WTC11 (cell line): ENCODE data around the gene USF2. TPM values are rescaled to one million over a fixed set of nuclear protein-coding genes. Genes with fewer than 3 reads are reported as not detected.
A peak's percentile ranks its signal among the peaks of the same experiment; 100 is the strongest.

Source experiments
- ATAC-seq: fragments of 200-7000 bp; cut with Tn5 transposase; 2 replicates; pipeline ENCODE4 v1.10.0; 2021; ENCODE audit warnings: mild to moderate bottlenecking, moderate library complexity
- CTCF ChIA-PET: fragments of 300-600 bp; sonication (Branson Sonifier 250); formaldehyde crosslinking; loops from one replicate; lab custom pipeline; 2021; ENCODE audit warnings: antibody characterized with exemption; lab: Charles Lee
- POLR2A ChIA-PET: fragments of 350-600 bp; sonication (Branson Sonifier 250); formaldehyde crosslinking; loops from one replicate; lab custom pipeline; 2021; ENCODE audit warnings: antibody characterized with exemption; lab: Charles Lee
- DNase-seq: peaks from one replicate; pipeline ENCODE4 v3.0.0; 2021; ENCODE audit warnings: low spot score
- H3K27ac Mint-ChIP-seq: 2 replicates; pipeline ENCODE4 v1.8.0; 2021; ENCODE audit warnings: mixed read lengths
- H3K27me3 Mint-ChIP-seq: 2 replicates; pipeline ENCODE4 v1.8.0; 2021; ENCODE audit warnings: low read depth, mild to moderate bottlenecking, moderate library complexity, mixed read lengths
- H3K36me3 Mint-ChIP-seq: 2 replicates; pipeline ENCODE4 v1.8.0; 2021; ENCODE audit warnings: mixed read lengths
- H3K4me1 Mint-ChIP-seq: 2 replicates; pipeline ENCODE4 v1.8.0; 2022; ENCODE audit warnings: mixed read lengths
- H3K4me3 Mint-ChIP-seq: 2 replicates; pipeline ENCODE4 v1.8.0; 2021; ENCODE audit warnings: mild to moderate bottlenecking, moderate library complexity, mixed read lengths
- H3K9me3 Mint-ChIP-seq: 2 replicates; pipeline ENCODE4 v1.8.0; 2021; ENCODE audit warnings: mixed read lengths
- ELF4 ChIP-seq: sonication (generic); formaldehyde crosslinking; IDR thresholded peaks from 2 replicates; pipeline ENCODE4 v1.8.1; 2022; ENCODE audit warnings: low read depth, mild to moderate bottlenecking, moderate library complexity, missing genetic modification reagents
- FOXJ3 ChIP-seq: sonication (generic); formaldehyde crosslinking; IDR thresholded peaks from 2 replicates; pipeline ENCODE4 v1.9.0; 2021; ENCODE audit warnings: missing genetic modification reagents, mild to moderate bottlenecking, borderline replicate concordance
- MYBL2 ChIP-seq: sonication (generic); formaldehyde crosslinking; IDR thresholded peaks from 2 replicates; pipeline ENCODE4 v1.8.1; 2023; ENCODE audit warnings: mild to moderate bottlenecking, moderate library complexity, missing genetic modification reagents
- PRRX2 ChIP-seq: fragments of 250-450 bp; sonication (Bioruptor Pico); IDR thresholded peaks from 2 replicates; pipeline ENCODE4 v1.8.0; 2021; ENCODE audit warnings: mild to moderate bottlenecking
- RORB ChIP-seq: fragments of 250-450 bp; sonication (Bioruptor Pico); IDR thresholded peaks from 2 replicates; pipeline ENCODE4 v1.9.0; 2021; ENCODE audit warnings: mild to moderate bottlenecking
- SMAD3 ChIP-seq: sonication (generic); formaldehyde crosslinking; IDR thresholded peaks from 2 replicates; pipeline ENCODE4 v1.8.0; 2022; ENCODE audit warnings: missing genetic modification reagents, mild to moderate bottlenecking, borderline replicate concordance
- TEAD4 ChIP-seq: sonication (generic); formaldehyde crosslinking; IDR thresholded peaks from 2 replicates; pipeline ENCODE4 v1.8.0; 2022; ENCODE audit warnings: mild to moderate bottlenecking, missing genetic modification reagents
- ZNF121 ChIP-seq: sonication (generic); formaldehyde crosslinking; IDR thresholded peaks from 2 replicates; pipeline ENCODE4 v1.8.0; 2023; ENCODE audit warnings: missing genetic modification reagents
- ZNF219 ChIP-seq: sonication (generic); formaldehyde crosslinking; IDR thresholded peaks from 2 replicates; pipeline ENCODE4 v1.8.0; 2023; ENCODE audit warnings: missing genetic modification reagents, mild to moderate bottlenecking, borderline replicate concordance
- ZNF317 ChIP-seq: sonication (generic); formaldehyde crosslinking; IDR thresholded peaks from 2 replicates; pipeline ENCODE4 v1.8.1; 2023; ENCODE audit warnings: low read depth, mild to moderate bottlenecking, moderate library complexity, missing genetic modification reagents, borderline replicate concordance
- ZNF416 ChIP-seq: fragments of 250-450 bp; sonication (Bioruptor Pico); IDR thresholded peaks from 2 replicates; pipeline ENCODE4 v1.9.0; 2021; ENCODE audit warnings: mild to moderate bottlenecking, inconsistent platforms
- ZNF423 ChIP-seq: fragments of 250-450 bp; sonication (Bioruptor Pico); IDR thresholded peaks from 2 replicates; pipeline ENCODE4 v2.1.2; 2022; ENCODE audit warnings: mild to moderate bottlenecking, moderate library complexity
- total RNA-seq: library from RNA; stranded (reverse); gene quantifications from 3 replicates; pipeline ENCODE4 v1.2.3, GENCODE V29; 2021
- TF ChIP-seq, protein P1 (sequence below): sonication (generic); formaldehyde crosslinking; IDR thresholded peaks from 2 replicates; pipeline ENCODE4 v1.8.1; 2023; ENCODE audit warnings: mild to moderate bottlenecking, missing genetic modification reagents, moderate library complexity
- TF ChIP-seq, protein P2 (sequence below): fragments of 250-450 bp; sonication (Bioruptor Pico); IDR thresholded peaks from 2 replicates; pipeline ENCODE4 v1.8.0; 2021; ENCODE audit warnings: mild to moderate bottlenecking
- TF ChIP-seq, protein P3 (sequence below): fragments of 250-450 bp; sonication (Bioruptor Pico); IDR thresholded peaks from 2 replicates; pipeline ENCODE4 v1.9.0; 2021; ENCODE audit warnings: mild to moderate bottlenecking, borderline replicate concordance
- TF ChIP-seq, protein P4 (sequence below): fragments of 250-450 bp; sonication (Bioruptor Pico); IDR thresholded peaks from 2 replicates; pipeline ENCODE4 v1.9.0; 2021; ENCODE audit warnings: mild to moderate bottlenecking
- TF ChIP-seq, protein P5 (sequence below): fragments of 250-450 bp; sonication (Bioruptor Pico); IDR thresholded peaks from 2 replicates; pipeline ENCODE4 v1.9.0; 2021; ENCODE audit warnings: mild to moderate bottlenecking
- TF ChIP-seq, protein P6 (sequence below): sonication (generic); formaldehyde crosslinking; IDR thresholded peaks from 2 replicates; pipeline ENCODE4 v1.8.0; 2022; ENCODE audit warnings: mild to moderate bottlenecking, missing genetic modification reagents

USF2 gene
- total RNA-seq, 1 experiment from 2014 or later: 109 TPM

DNA sequence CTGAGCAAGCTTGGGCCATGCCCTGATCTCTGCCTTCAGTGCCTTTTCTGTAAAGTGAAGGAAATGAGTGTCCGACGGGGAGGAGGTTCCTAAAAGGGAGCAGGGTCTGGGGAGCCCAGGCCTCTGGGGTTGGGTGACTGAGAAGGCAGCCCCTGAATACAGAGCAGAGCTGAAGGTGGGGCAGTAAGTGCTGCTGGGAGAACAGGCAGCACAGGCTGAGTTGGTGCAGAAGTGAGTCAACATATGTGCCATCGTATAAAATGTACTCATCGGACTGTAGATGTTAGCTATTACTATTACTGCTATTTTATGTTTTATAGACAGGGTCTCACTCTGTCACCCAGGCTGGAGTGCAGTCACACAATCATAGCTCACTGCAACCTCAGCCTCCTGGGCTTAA is 12.5 kb downstream of the USF2 start:
- DNase-seq (no peak), ATAC-seq (no peak)
- H3K9me3 Mint-ChIP-seq: no peaks in the 10 kb centered on the region
- H3K4me3 Mint-ChIP-seq: no peak overlapping the region
- POLR2A ChIA-PET: interaction anchor here (0.6 kb wide), 1 partner anchor 47 kb away, joined by 10 read pairs; no protein-coding TSS in a partner anchor
- CTCF ChIA-PET: interaction anchor here (0.5 to 1.2 kb wide), 3 partner anchors 12 to 122 kb away, joined by 3 to 4 read pairs (median 4); no protein-coding TSS in a partner anchor
- TF ChIP-seq ZNF423 (CRISPR knock-in tag) (no peak), ZNF416 (CRISPR knock-in tag) (no peak)
- TF ChIP-seq, protein P1, sequence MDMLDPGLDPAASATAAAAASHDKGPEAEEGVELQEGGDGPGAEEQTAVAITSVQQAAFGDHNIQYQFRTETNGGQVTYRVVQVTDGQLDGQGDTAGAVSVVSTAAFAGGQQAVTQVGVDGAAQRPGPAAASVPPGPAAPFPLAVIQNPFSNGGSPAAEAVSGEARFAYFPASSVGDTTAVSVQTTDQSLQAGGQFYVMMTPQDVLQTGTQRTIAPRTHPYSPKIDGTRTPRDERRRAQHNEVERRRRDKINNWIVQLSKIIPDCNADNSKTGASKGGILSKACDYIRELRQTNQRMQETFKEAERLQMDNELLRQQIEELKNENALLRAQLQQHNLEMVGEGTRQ (CRISPR knock-in tag): no peak
- TF ChIP-seq, protein P2, sequence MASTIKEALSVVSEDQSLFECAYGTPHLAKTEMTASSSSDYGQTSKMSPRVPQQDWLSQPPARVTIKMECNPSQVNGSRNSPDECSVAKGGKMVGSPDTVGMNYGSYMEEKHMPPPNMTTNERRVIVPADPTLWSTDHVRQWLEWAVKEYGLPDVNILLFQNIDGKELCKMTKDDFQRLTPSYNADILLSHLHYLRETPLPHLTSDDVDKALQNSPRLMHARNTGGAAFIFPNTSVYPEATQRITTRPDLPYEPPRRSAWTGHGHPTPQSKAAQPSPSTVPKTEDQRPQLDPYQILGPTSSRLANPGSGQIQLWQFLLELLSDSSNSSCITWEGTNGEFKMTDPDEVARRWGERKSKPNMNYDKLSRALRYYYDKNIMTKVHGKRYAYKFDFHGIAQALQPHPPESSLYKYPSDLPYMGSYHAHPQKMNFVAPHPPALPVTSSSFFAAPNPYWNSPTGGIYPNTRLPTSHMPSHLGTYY (CRISPR knock-in tag): no peak
- TF ChIP-seq, all 79 proteins: peak for 0
- peak overlapping the region; percentile 82; the same call in 1 of the 2 replicates for H3K27ac Mint-ChIP-seq
- H3K36me3 Mint-ChIP-seq: peaks cover 7% of the 10 kb centered on the region
- no peaks in the 10 kb centered on the region; the same call in none of the 2 replicates for H3K27me3 Mint-ChIP-seq
- H3K4me1 Mint-ChIP-seq: peaks cover 11% of the 10 kb centered on the region

DNA sequence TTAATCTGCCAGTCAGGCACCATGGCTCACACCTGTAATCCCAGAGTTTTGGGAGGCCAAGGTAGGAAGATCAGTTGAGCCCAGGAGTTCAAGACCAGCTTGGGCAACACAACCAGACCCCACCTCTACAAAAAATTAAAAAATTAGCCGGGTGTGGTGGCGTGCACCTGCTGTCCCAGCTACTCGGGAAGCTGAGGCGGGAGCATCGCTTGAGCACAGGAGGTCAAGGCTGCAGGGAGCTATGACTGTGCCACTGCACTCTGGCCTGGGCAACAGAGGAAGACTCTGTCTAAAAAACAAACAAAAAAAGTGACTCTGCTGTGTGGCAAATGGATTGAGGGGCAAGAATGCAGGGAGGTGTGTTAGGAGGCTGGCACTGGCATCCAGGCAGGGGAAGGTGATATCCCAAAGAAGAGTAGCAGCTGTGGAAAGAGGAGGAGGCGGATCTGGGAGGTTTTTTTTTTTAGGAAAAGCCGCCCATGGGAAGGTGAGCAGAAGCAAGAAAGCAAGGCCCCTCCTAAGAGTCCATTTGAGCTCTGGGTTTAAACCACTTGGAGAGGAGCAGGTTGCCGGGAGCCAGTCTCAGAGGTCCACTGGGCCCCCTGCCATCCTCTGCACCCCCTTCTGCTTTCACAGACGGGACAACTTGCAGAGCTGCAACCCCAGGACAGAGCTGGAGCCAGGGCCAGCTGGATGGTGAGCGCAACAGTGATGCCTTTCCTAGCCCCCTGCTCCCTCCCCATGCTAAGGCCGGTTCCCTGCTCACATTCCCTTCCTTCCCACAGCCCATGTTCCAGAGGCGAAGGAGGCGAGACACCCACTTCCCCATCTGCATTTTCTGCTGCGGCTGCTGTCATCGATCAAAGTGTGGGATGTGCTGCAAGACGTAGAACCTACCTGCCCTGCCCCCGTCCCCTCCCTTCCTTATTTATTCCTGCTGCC is 15.7 kb downstream of the USF2 start:
- 0 out of 2 replicates have a peak overlapping the region, but pooled peaks have one; percentile 2 for H3K4me3 Mint-ChIP-seq
- no peaks in the 10 kb centered on the region for H3K9me3 Mint-ChIP-seq
- DNase-seq (no peak), ATAC-seq (peak; percentile 11; the same call in 1 of the 2 replicates)
- CTCF ChIA-PET: interaction anchor here (1.6 to 2.0 kb wide), 4 partner anchors 11 to 226 kb away, joined by 4 to 7 read pairs (median 6); partner anchors contain the start of gene USF2
- POLR2A ChIA-PET: no interaction called here
- peaks cover 11% of the 10 kb centered on the region for H3K4me1 Mint-ChIP-seq
- no peak for TF ChIP-seq TEAD4 (CRISPR knock-in tag)
- TF ChIP-seq MYBL2 (CRISPR knock-in tag): no peak
- no peak for TF ChIP-seq SMAD3 (CRISPR knock-in tag)
- TF ChIP-seq ZNF121 (CRISPR knock-in tag): no peak
- TF ChIP-seq, protein P3, sequence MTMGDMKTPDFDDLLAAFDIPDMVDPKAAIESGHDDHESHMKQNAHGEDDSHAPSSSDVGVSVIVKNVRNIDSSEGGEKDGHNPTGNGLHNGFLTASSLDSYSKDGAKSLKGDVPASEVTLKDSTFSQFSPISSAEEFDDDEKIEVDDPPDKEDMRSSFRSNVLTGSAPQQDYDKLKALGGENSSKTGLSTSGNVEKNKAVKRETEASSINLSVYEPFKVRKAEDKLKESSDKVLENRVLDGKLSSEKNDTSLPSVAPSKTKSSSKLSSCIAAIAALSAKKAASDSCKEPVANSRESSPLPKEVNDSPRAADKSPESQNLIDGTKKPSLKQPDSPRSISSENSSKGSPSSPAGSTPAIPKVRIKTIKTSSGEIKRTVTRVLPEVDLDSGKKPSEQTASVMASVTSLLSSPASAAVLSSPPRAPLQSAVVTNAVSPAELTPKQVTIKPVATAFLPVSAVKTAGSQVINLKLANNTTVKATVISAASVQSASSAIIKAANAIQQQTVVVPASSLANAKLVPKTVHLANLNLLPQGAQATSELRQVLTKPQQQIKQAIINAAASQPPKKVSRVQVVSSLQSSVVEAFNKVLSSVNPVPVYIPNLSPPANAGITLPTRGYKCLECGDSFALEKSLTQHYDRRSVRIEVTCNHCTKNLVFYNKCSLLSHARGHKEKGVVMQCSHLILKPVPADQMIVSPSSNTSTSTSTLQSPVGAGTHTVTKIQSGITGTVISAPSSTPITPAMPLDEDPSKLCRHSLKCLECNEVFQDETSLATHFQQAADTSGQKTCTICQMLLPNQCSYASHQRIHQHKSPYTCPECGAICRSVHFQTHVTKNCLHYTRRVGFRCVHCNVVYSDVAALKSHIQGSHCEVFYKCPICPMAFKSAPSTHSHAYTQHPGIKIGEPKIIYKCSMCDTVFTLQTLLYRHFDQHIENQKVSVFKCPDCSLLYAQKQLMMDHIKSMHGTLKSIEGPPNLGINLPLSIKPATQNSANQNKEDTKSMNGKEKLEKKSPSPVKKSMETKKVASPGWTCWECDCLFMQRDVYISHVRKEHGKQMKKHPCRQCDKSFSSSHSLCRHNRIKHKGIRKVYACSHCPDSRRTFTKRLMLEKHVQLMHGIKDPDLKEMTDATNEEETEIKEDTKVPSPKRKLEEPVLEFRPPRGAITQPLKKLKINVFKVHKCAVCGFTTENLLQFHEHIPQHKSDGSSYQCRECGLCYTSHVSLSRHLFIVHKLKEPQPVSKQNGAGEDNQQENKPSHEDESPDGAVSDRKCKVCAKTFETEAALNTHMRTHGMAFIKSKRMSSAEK (CRISPR knock-in tag): no peak
- TF ChIP-seq FOXJ3: no peak
- TF ChIP-seq RORB (CRISPR knock-in tag): no peak
- no peak for TF ChIP-seq ELF4 (CRISPR knock-in tag)
- peak overlapping the region; percentile 34; the same call in 1 of the 2 replicates for H3K27ac Mint-ChIP-seq
- no peaks in the 10 kb centered on the region; the same call in none of the 2 replicates for H3K27me3 Mint-ChIP-seq
- no peaks in the 10 kb centered on the region for H3K36me3 Mint-ChIP-seq

DNA sequence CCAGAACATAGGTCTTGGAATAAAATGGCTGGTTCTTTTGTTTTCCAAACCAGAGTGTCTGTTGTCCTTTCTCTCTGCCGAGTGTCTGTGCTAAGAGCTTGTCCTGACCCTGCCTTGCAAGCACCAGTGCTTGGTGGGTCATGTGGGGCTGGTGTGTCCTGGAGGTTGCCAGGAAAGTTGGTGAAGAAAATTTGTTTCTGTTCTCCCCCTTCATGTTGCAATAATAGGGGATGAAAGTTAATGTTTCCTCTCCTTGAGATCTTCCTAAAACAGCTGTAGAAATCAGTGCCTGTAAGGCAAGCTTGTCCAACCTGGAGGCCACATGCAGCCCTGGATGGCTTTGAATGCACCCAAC is 16.3 kb downstream of the USF2 start:
- peaks cover 11% of the 10 kb centered on the region for H3K4me1 Mint-ChIP-seq

More for the DNA sequence above, 16.3 kb downstream of the USF2 start:
- POLR2A ChIA-PET: no interaction called here
- Mint-ChIP-seq H3K9me3 (no peaks in the 10 kb centered on the region), H3K27me3 (no peaks in the 10 kb centered on the region; the same call in none of the 2 replicates), H3K36me3 (no peaks in the 10 kb centered on the region), H3K27ac (peak overlapping the region; percentile 34; the same call in 1 of the 2 replicates), H3K4me3 (0 out of 2 replicates have a peak overlapping the region, but pooled peaks have one; percentile 2)
- ATAC-seq (no peak), DNase-seq (no peak)
- CTCF ChIA-PET: interaction anchor here (0.6 to 2.0 kb wide), 5 partner anchors 10 to 225 kb away, joined by 3 to 7 read pairs (median 5); partner anchors contain the start of gene USF2
- TF ChIP-seq ZNF219 (CRISPR knock-in tag): no peak
- TF ChIP-seq, protein P4, sequence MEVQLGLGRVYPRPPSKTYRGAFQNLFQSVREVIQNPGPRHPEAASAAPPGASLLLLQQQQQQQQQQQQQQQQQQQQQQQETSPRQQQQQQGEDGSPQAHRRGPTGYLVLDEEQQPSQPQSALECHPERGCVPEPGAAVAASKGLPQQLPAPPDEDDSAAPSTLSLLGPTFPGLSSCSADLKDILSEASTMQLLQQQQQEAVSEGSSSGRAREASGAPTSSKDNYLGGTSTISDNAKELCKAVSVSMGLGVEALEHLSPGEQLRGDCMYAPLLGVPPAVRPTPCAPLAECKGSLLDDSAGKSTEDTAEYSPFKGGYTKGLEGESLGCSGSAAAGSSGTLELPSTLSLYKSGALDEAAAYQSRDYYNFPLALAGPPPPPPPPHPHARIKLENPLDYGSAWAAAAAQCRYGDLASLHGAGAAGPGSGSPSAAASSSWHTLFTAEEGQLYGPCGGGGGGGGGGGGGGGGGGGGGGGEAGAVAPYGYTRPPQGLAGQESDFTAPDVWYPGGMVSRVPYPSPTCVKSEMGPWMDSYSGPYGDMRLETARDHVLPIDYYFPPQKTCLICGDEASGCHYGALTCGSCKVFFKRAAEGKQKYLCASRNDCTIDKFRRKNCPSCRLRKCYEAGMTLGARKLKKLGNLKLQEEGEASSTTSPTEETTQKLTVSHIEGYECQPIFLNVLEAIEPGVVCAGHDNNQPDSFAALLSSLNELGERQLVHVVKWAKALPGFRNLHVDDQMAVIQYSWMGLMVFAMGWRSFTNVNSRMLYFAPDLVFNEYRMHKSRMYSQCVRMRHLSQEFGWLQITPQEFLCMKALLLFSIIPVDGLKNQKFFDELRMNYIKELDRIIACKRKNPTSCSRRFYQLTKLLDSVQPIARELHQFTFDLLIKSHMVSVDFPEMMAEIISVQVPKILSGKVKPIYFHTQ (CRISPR knock-in tag): no peak
- TF ChIP-seq PRRX2 (CRISPR knock-in tag): no peak
- TF ChIP-seq, protein P5, sequence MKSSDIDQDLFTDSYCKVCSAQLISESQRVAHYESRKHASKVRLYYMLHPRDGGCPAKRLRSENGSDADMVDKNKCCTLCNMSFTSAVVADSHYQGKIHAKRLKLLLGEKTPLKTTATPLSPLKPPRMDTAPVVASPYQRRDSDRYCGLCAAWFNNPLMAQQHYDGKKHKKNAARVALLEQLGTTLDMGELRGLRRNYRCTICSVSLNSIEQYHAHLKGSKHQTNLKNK (CRISPR knock-in tag): no peak
- TF ChIP-seq, protein P6, sequence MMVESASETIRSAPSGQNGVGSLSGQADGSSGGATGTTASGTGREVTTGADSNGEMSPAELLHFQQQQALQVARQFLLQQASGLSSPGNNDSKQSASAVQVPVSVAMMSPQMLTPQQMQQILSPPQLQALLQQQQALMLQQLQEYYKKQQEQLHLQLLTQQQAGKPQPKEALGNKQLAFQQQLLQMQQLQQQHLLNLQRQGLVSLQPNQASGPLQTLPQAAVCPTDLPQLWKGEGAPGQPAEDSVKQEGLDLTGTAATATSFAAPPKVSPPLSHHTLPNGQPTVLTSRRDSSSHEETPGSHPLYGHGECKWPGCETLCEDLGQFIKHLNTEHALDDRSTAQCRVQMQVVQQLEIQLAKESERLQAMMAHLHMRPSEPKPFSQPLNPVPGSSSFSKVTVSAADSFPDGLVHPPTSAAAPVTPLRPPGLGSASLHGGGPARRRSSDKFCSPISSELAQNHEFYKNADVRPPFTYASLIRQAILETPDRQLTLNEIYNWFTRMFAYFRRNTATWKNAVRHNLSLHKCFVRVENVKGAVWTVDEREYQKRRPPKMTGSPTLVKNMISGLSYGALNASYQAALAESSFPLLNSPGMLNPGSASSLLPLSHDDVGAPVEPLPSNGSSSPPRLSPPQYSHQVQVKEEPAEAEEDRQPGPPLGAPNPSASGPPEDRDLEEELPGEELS (CRISPR knock-in tag): no peak
- no peak for TF ChIP-seq FOXJ3
- no peak for TF ChIP-seq ZNF317
- TF ChIP-seq TEAD4 (CRISPR knock-in tag): no peak
- TF ChIP-seq, all 79 proteins: peak for 0
